ENCODE results near the gene C2orf42.
"Not testable (repeated sequence)": the region's sequence is repeated elsewhere in the genome, so short reads cannot be mapped to it uniquely, and the experiment has no call there.

C2orf42 gene

GRCh38 chr2:70131344-70132143 lies 59.3 kb downstream of the C2orf42 start:
- FAIRE-seq = not testable (repeated sequence)

DNA sequence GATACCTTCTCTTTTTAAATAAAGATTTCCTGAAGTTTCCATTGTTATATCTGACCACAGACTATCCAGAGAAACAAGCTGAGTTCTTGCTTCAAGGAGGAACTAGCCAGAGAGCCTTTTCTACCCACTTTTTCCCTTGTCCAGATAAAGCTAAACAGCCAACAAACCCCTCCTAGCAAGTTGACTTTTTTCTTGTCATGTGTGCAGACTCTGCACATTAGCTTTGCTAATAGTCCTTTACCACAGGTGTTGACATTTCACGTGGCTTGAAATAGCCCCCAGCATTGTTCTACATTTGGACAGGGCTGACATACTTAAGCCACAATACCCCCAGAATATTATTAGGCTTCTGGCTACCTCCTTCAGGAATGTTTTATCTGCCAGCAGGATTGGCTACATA lies 62.8 kb downstream of the C2orf42 start:
- FAIRE-seq = no peak

- FAIRE-seq = no peak
Observed at GRCh38 chr2:70126413-70126812, 64.4 kb downstream of the C2orf42 start.

- FAIRE-seq = no peak
Observed at GRCh38 chr2:70125498-70125898, 65.3 kb downstream of the C2orf42 start.

GRCh38 chr2:70124983-70125480 lies 65.8 kb downstream of the C2orf42 start:
- no peak for FAIRE-seq

GRCh38 chr2:70123829-70124116 lies 67.0 kb downstream of the C2orf42 start:
- no peak for FAIRE-seq

- peak; percentile 97 for FAIRE-seq
Observed at GRCh38 chr2:70123051-70123828, 67.6 kb downstream of the C2orf42 start.

DNA sequence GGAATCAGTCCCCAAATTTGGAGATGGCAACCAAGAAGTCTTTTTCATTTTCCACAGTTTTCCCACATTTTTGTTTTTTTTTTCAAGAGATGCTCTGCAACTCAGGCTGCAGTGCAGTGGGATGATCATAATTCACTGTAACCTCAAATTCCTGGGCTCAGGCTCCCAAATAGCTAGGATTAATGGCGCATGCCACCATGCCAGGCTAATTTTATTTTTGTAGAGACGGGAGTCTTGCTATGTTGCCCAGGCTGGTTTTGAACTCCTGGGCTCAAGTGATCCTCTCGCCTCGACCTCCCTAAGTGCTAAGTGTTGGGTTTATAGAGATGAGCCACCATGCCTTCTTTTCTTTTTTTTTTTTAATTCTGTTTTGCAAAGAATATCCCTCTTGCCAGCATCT lies 68.3 kb downstream of the C2orf42 start:
- FAIRE-seq = no peak

GRCh38 chr2:70121627-70122372 lies 69.0 kb downstream of the C2orf42 start:
- FAIRE-seq = peak; percentile 48

GRCh38 chr2:70118798-70119454 lies 71.9 kb downstream of the C2orf42 start:
- FAIRE-seq = peak; percentile 81

GRCh38 chr2:70116936-70117552 lies 73.8 kb downstream of the C2orf42 start:
- no peak for FAIRE-seq

- FAIRE-seq = no peak
Observed at GRCh38 chr2:70115646-70116442, 75.0 kb downstream of the C2orf42 start.

DNA sequence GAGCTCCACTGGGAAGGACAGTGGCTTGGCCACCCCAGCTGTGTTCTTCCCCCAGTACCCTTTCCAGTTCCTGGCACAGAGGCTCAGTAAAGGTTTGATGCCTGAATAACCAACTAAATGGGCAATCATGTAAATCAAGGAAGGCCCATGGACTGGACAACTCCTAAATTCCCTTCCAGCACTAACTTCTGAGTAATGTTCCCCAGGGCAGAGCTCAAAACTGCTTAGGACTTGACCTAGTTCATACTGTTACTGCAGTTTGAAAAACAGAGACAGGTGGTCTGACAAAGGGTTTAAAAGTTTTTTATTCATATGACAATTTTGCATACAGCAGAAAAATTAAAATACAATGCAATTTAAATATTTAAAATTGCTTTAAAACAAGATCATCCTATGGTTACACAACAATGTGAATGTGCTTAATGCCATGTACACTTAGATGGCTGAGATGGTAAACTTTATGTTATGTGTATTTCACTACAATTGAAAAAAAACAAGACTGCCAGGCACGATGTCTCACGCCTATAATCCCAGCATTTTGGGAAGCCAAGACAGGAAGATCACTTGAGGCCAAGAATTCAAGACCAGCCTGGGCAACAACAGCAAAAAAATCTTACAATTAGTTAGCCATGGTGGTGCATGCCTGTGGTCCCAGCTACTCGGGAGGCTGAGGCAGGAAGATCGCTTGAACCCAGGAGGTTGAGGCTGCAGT lies 77.3 kb downstream of the C2orf42 start:
- no peak for FAIRE-seq

DNA sequence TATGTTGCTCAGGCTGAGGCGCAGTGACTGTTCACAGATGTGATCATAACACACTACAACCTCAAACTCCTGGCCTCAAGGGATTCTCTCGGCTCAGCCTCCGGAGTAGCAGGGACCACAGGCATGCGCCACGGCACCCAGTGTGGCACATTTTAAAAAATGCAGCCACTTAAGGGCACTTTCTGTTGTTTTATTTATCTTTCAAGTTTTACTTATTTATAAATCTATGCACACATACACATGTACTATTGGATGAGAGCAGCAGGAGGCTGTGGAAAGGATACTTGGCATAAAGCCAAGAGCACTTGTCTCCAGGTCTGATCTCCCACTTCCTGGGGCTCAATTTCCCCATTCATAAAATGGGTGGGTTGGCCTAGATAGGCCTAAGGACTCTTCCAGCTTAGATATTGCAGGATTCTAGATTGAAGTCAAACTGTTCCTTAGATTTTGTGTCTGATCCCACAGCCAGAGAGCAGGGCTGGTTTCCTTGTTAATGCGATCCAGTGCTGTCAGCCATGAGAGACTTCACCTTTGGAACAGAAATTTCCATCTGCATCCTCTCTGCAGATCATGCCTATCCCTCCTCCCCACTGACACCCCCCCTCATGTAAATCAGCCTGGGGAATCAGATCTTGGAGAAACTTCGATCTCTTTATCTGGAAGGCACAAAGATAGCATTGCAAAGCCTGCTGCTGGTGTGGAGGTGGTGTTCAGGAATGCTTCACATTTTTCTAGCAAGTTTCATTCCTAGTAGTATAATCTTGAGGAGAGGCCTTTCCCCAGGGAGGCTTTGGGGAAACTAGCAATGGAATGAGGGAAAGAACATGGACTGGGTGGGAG lies 78.8 kb downstream of the C2orf42 start:
- peak; percentile 82 for FAIRE-seq

DNA sequence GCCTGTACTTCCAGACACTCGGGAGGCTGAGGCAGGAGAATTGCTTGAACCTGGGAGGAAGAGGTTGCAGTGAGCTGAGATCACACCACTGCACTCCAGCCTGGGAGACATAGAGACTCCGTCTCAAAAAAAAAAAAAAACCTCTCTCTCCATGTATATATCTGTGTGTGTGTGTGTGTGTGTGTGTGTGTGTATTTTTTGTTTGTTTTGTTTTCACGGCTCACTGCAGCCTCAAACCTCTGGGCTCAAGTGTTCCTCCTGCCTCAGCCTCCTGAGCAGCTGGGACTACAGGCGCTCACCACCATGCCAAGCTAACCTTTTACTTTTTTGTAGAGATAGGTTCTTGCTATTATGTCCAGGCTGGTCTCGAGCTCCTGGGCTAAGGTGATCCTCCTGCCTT lies 80.4 kb downstream of the C2orf42 start:
- not testable (repeated sequence) for FAIRE-seq

DNA sequence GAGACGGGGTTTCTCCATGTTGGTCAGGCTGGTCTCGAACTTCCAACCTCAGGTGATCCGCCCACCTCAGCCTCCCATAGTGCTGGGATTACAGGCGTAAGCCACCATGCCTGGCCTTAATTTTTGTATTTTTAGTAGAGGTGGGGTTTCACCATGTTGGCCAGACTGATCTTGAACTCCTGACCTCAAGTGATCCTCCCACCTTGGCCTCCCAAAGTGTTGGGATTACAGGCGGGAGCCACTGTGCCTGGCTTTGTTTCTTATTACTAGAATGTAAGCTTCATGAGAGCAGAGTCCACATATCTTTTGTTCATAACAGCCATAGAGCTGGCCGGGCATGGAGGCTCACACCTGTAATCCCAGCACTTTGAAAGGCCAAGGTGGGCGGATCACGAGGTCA lies 84.7 kb downstream of the C2orf42 start:
- not testable (repeated sequence) for FAIRE-seq

- FAIRE-seq = no peak
Observed at GRCh38 chr2:70104231-70105111, 86.3 kb downstream of the C2orf42 start.

DNA sequence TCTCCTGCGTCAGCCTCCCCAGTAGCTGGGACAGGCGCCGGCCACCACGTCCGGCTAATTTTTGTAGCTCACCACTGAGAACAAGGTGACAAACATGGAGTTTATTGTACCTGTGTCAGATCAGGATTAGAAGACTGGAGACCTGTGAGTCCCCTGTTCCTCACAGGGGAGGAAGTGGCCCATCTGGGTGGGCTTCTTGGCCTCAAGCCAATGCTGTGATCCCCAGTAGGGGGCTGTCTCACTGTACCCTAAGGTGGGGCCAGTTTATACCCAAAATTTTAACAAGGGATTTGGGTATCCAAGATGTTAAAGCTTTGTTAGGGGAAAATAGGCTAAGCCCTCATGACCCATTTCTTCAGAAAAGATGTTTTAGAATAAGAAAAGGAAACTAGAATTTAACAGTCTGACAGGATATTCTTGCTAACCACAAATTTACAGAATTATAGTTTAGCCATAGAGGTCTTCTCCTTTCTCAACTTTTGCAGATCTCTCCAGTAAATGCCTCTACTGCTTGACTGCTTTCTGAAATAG lies 87.2 kb downstream of the C2orf42 start:
- FAIRE-seq = no peak

Data from G401.6 (cell line).